Measurements from ENCODE around the gene PARN. TPM values are rescaled to one million over a fixed set of nuclear protein-coding genes. Genes with fewer than 3 reads are reported as not detected.
"Not testable (repeated sequence)": the region's sequence is repeated elsewhere in the genome, so short reads cannot be mapped to it uniquely, and the experiment has no call there.

The PARN gene
- polyA plus RNA-seq, 3 donors from 2014 or later: 36.3 to 60.4 (median 52.9) TPM

DNA sequence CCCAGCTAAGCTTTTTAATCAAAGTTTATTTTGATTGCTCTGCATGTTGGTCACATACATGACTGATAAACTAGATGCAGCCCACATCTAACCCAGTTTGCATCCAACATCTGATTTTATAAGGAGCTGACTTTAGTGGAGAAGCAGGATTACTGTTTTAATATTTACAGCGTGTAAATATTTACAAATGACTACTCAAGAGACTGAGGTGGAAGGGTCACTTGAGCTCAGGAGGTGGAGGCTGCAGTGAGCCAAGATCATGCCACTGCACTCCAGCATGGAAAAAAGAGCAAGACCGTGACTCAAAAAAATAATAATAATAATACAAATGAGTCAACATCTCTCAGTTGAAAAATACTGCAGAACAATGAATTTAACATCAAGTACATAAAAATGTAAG, 50.8 kb downstream of the PARN start:
- Mint-ChIP-seq H3K27ac (no peak overlapping the region), H3K27me3 (ENCODE audit: low read depth in 3 of 3) (no peaks in the 10 kb centered on the region), H3K4me3 (no peak overlapping the region), H3K4me1 (no peaks in the 10 kb centered on the region), H3K36me3 (peaks cover 23 to 59% (median 41%) of the 10 kb centered on the region in 3 donors), H3K9me3 (no peaks in the 10 kb centered on the region)
- no peak for DNase-seq

DNA sequence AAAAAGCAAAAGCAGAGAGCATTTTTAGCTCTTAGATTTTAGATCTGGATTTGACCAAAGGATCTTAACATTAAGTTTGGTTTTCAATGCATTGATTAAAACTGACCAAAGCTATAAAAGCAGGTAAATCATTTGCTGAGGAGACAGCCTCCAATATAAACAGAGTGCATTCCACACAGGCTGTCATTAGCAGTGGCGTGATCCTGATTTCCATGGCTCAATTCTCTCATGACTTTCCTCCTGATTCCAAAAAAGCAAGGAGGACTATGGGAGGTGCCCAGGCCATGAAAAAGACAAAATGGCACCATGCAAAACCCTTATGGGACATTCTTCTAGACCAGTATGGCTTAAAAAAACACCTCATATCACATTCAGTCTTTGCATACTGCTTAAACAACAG, 53.5 kb downstream of the PARN start:
- Mint-ChIP-seq H3K36me3 (peaks cover 36 to 48% (median 39%) of the 10 kb centered on the region in 3 donors), H3K9me3 (no peaks in the 10 kb centered on the region), H3K4me3 (no peak overlapping the region), H3K27me3 (ENCODE audit: low read depth in 3 of 3) (peaks cover 0 to 1% (median 0%) of the 10 kb centered on the region in 3 donors), H3K4me1 (no peaks in the 10 kb centered on the region), H3K27ac (no peak overlapping the region)
- no peak for DNase-seq

DNA sequence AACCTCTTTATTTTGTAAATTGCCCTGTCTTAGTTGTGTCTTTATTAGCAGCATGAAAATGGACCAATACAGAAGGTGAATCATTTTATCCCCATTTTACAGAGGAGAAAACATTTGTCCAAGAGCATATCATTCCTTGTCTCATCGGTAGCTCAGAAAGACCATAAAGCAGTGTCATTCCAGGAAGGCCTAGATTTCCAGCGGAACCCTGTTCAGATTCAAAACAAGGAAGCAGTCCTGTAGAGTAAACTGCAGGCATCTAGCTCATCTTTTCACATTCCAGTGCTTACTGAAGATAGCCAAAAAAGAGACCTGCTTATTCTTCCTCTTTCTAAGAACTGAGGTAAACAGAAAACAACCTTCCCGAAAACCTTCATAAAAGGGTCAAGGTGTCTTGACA, 54.0 kb downstream of the PARN start:
- Mint-ChIP-seq H3K36me3 (peaks cover 36 to 48% (median 39%) of the 10 kb centered on the region in 3 donors), H3K9me3 (no peaks in the 10 kb centered on the region), H3K4me3 (no peak overlapping the region), H3K4me1 (no peaks in the 10 kb centered on the region), H3K27ac (peak overlapping the region in 1 of 6 donors; percentile 17), H3K27me3 (ENCODE audit: low read depth in 3 of 3) (peaks cover 0 to 1% (median 0%) of the 10 kb centered on the region in 3 donors)
- DNase-seq: no peak

DNA sequence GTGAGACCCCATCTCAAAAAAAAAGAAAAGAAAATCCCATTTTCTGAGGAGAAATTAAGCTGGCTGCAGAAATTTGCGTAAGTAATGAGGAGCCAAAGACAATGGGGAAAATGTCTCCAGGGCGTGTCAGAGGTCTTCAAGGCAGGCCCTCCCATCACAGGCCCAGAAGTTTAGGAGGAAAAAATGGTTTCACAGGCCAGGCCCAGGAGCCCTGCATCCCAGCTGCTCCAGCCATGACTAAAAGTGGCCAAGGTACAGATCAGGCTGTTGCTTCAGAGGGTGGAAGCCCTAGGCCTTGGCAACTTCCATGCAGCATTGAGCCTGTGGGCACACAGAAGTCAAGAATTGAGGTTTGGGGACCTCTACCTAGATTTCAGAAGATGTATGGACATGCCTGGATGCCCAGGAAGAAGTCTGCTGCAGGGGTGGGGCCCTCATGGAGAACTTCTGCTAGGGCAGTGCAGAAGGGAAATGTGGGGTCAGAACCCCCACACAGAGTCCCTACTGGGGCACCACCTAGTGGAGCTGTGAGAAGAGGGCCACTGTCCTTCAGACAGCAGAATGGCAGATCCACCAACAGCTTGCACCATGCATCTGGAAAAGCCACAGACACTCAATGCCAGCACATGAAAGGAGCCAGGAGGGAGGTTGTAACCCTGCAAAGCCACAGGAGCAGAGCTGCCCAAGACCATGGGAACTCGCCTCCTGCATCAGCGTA, 55.2 kb downstream of the PARN start:
- not testable (repeated sequence) for H3K27me3 Mint-ChIP-seq (ENCODE audit: low read depth in 3 of 3); H3K4me3 Mint-ChIP-seq; H3K27ac Mint-ChIP-seq

DNA sequence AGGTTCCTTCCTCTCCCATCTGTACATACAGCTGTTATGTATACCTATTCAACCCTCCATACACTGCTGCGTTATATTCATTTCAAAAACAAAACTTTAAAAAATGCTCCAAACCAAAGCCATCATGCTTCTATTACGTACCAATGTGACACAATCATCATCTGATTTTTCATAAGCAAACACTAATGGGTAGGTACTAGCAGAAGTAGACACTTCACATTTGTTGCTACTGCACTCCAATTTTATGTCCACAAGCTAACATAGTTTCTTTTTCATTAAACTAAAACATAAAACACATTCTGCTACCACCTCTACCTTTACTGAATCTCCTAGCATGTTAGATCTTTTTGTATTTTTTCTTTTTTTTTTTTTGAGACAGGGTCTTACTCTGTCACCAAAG, 57.5 kb downstream of the PARN start:
- H3K4me3 Mint-ChIP-seq: no peak overlapping the region
- peak overlapping the region in 1 of 6 donors; percentile 23 for H3K27ac Mint-ChIP-seq
- peaks cover 0 to 3% (median 0%) of the 10 kb centered on the region in 3 donors for H3K27me3 Mint-ChIP-seq (ENCODE audit: low read depth in 3 of 3)
- H3K36me3 Mint-ChIP-seq: peaks cover 37 to 39% (median 38%) of the 10 kb centered on the region in 3 donors
- DNase-seq: no peak
- no peaks in the 10 kb centered on the region for H3K4me1 Mint-ChIP-seq
- H3K9me3 Mint-ChIP-seq: no peaks in the 10 kb centered on the region

More for the DNA sequence above, 55.2 kb downstream of the PARN start:
- peaks cover 32 to 41% (median 33%) of the 10 kb centered on the region in 3 donors for H3K36me3 Mint-ChIP-seq
- H3K4me1 Mint-ChIP-seq, H3K9me3 Mint-ChIP-seq, DNase-seq: not testable (repeated sequence)

DNA sequence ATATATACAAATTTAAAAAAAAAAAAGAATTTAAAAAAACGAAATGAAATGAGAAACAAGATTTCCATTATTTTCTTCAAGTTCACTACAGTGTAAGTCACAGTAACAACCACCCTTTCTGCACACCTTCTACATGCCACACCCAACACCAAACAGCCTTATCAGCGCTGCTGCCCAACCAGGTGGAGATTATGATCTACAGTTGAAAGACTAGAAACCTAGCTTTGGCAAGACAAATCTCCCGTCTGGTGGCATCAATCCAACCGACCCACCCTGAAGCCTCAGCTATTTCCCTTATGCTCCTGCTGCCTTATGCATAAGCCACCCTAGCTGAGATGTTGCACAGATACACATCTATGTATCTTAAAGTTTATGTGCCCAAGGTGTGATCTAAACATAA, 60.8 kb downstream of the PARN start:
- Mint-ChIP-seq H3K27me3 (ENCODE audit: low read depth in 3 of 3) (peaks cover 0 to 3% (median 2%) of the 10 kb centered on the region in 3 donors), H3K9me3 (no peaks in the 10 kb centered on the region), H3K27ac (no peak overlapping the region)

DNA sequence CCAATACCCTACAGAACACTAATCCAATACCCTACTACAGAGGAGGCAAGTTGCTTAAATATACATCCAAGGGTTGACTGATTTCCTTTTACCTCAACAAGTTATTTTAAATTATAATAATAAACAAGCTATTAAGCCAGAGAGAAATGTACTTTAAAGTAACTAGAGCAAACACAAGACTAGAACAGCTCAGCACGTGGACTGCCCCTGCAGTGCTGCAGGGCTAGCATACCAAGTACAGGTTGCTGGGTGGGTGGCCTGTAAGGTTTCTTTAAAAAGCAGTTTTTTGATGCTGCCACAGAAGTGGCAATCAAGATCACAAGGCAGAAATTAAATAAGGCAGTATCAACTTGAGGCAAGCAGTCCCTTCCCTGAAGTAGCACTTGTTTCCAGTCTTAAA, 63.5 kb downstream of the PARN start:
- H3K4me1 Mint-ChIP-seq: peaks cover 9% of the 10 kb centered on the region in 2 donors
- peaks cover 4 to 15% (median 6%) of the 10 kb centered on the region in 3 donors for H3K36me3 Mint-ChIP-seq
- no peak overlapping the region for H3K4me3 Mint-ChIP-seq
- H3K27me3 Mint-ChIP-seq (ENCODE audit: low read depth in 3 of 3): peaks cover 0 to 2% (median 2%) of the 10 kb centered on the region in 3 donors
- H3K9me3 Mint-ChIP-seq: no peaks in the 10 kb centered on the region
- H3K27ac Mint-ChIP-seq: no peak overlapping the region
- no peak for DNase-seq

More for the DNA sequence above, 60.8 kb downstream of the PARN start:
- H3K4me1 Mint-ChIP-seq: peaks cover 7 to 9% of the 10 kb centered on the region in 2 donors
- H3K4me3 Mint-ChIP-seq: no peak overlapping the region
- DNase-seq: no peak
- peaks cover 14 to 23% (median 19%) of the 10 kb centered on the region in 3 donors for H3K36me3 Mint-ChIP-seq

DNA sequence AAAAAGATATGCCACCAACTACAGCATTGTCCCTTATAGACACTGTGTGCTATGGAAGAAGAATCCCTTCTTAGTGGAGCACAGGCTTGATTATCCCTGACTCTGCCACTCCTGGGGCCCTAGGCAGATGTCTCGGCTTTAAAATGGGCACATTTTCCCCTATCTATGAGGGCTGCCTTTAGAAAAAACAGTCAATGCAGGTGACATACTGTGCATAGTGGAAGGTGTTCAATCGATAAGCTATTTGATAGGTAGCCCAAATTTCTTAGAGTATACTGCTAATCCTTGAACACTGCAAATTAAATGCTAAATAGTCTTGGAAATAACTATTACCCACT, 64.4 kb downstream of the PARN start:
- DNase-seq: no peak
- no peaks in the 10 kb centered on the region for H3K9me3 Mint-ChIP-seq
- peaks cover 0 to 2% (median 2%) of the 10 kb centered on the region in 3 donors for H3K27me3 Mint-ChIP-seq (ENCODE audit: low read depth in 3 of 3)
- H3K36me3 Mint-ChIP-seq: peaks cover 4 to 10% (median 6%) of the 10 kb centered on the region in 3 donors
- H3K4me3 Mint-ChIP-seq: no peak overlapping the region
- H3K4me1 Mint-ChIP-seq: peaks cover 9% of the 10 kb centered on the region in 2 donors
- no peak overlapping the region for H3K27ac Mint-ChIP-seq

DNA sequence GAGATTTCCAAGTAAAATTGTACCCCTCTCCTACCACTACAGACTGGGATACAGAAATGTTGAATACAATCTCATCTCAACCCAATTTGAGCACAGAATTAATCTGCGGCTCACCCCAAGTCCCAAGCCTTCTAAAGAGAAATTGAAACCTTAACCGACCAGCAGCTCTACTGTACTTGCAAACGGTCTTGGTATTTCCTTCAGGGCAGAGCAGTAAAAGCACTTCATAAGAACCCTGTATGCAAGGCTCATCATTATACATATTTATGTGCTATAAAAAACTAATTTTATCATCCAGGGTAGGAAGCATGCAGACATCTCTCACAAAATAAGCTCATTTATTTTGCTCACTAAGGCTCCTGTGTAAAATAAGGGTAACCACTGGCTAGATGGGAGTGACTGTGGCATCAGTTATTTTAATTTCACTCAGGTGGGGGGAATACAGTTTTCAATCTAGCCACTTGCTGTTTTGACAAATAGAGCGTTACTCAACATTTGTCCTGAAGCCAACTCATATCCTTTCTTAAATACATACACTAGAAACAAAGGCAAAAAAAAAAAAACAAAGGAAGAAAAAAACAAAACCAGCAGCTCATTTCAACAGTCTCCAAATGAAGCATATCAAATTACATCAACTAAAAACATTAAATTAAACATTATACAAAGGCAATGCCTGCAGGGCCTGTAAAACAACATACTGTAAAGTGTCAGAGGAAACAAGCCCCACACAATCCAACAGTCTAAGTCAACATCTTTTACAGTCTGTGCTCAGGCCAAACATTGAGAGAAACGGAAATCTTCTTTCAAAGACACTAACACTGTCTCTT, 65.0 kb downstream of the PARN start:
- no peak for DNase-seq
- Mint-ChIP-seq H3K27ac (peak overlapping the region in 3 of 6 donors; percentile 6 to 56 (median 34)), H3K27me3 (ENCODE audit: low read depth in 3 of 3) (peaks cover 0 to 2% (median 2%) of the 10 kb centered on the region in 3 donors), H3K4me1 (peaks cover 9% of the 10 kb centered on the region in 2 donors), H3K9me3 (no peaks in the 10 kb centered on the region), H3K4me3 (no peak overlapping the region), H3K36me3 (peaks cover 4 to 10% (median 6%) of the 10 kb centered on the region in 3 donors)

DNA sequence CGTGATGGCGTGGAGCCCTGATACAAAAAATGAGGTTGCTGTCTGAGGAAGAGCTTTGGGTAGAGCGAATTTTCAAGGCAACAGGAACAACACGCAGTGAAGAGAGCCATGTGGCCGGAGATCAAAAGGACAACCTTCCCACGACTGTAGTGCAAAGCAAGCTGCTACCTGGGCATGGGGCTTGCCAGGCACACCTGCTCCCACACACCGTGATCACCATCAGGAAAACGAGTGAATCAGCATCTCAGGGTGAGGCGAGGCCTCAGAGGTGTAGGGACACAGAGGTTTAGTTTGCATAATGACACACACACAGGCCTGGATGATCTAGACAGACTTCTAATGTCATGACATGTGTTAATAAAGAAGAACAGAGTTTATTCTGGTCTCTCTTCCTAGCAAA, 65.7 kb downstream of the PARN start:
- Mint-ChIP-seq H3K27me3 (ENCODE audit: low read depth in 3 of 3) (peaks cover 0 to 2% (median 2%) of the 10 kb centered on the region in 3 donors), H3K36me3 (peaks cover under 1 to 10% (median 8%) of the 10 kb centered on the region in 3 donors), H3K4me1 (peaks cover 9% of the 10 kb centered on the region in 2 donors), H3K4me3 (no peak overlapping the region), H3K27ac (no peak overlapping the region), H3K9me3 (no peaks in the 10 kb centered on the region)
- no peak for DNase-seq

DNA sequence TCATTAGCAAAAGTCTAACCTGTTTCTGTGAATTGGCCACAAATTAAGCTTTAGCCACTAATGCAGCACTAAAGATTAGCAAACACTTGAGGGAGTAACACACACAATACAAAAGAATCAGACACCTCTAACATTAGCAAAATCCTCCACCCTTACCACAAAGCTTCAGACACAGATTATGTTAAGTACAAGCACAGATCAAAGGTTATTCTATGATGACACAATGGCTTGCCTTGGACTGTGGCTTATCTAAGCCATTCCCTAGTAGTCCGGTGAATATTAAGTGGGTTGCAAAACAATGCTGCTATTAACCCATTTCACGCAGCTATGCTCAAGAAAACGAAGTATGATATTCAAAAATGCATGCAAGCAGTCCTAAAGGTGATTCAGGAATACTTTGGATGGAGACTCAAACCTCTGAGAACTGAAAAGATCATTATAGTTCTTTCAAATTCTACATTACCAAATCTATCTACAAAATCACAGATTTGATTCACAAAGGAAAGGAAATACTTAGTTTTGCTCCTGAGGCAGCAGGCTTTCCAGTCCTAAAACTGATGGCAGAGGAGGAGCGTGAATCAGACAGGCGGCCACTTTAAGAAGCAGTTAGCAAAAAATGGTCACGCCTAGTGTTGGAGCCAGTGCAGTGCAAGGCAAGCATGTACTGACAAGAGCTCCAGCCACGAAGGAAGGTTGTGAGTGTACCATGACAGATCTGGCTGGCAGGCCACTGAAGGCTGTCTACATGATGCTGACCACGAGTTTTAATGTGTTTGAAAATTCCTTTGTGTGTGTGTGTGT, 67.2 kb downstream of the PARN start:
- no peak for DNase-seq
- Mint-ChIP-seq H3K4me3 (no peak overlapping the region), H3K36me3 (peaks cover 0 to 10% (median 6%) of the 10 kb centered on the region in 3 donors), H3K27me3 (ENCODE audit: low read depth in 3 of 3) (peaks cover 0 to 2% (median 0%) of the 10 kb centered on the region in 3 donors), H3K9me3 (no peaks in the 10 kb centered on the region), H3K27ac (peak overlapping the region in 2 of 6 donors; percentile 1 to 14), H3K4me1 (peaks cover 9% of the 10 kb centered on the region in 2 donors)

DNA sequence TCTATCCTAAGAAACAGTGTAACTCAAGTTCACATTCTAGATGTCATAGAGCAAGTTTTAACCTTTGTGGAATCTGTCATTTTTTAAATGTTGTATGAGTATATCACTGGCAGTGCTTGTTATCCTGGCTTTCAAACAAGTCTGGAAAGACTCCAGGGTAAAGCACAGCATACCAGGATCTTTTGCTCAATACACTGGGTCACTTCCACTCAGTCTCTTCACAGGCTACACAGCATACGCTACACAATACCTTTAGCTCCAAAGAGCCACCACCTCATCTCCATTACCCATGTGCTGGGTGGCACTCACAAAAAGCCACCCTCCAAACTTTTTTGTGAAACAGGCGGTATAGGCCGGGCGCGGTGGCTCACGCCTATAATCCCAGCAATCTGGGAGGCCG, 69.5 kb downstream of the PARN start:
- no peaks in the 10 kb centered on the region for H3K27me3 Mint-ChIP-seq (ENCODE audit: low read depth in 3 of 3)
- peaks cover 0 to 10% (median 7%) of the 10 kb centered on the region in 3 donors for H3K36me3 Mint-ChIP-seq
- peaks cover 9% of the 10 kb centered on the region in 2 donors for H3K4me1 Mint-ChIP-seq
- no peak overlapping the region for H3K4me3 Mint-ChIP-seq
- DNase-seq: no peak
- no peak overlapping the region for H3K27ac Mint-ChIP-seq
- no peaks in the 10 kb centered on the region for H3K9me3 Mint-ChIP-seq

DNA sequence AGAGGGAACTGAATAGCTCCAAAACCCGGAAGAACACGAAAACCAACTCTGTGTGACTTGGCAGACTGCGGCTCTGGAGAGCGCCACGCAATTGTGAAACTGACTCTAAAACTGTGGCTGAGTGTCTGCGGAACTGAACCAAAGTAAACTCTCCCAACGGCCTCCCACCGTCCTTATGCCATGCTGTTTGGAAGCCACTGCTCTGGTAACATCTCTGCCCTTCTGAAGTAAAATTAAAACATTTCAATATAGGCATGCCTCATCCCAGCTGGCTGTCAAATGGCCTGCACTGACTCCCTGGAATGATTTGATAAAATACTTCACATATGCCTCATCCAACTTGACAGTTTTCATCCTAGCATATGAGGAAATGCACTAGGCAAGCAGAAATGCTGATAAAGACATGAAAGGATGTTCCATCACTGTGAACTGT, 70.2 kb downstream of the PARN start:
- H3K4me3 Mint-ChIP-seq: no peak overlapping the region

More for the DNA sequence above, 70.2 kb downstream of the PARN start:
- Mint-ChIP-seq H3K9me3 (no peaks in the 10 kb centered on the region), H3K27ac (no peak overlapping the region), H3K36me3 (peaks cover 0 to 13% (median 10%) of the 10 kb centered on the region in 3 donors), H3K27me3 (ENCODE audit: low read depth in 3 of 3) (no peaks in the 10 kb centered on the region), H3K4me1 (peaks cover 4 to 9% of the 10 kb centered on the region in 2 donors)
- DNase-seq: no peak

All from immature natural killer cell (primary cell).